Stimulated activated CD4-positive, alpha-beta T cell treated with anti-CD3 and anti-CD28 coated beads, Interleukin-15, amount 100 ng/mL, for 1 hour (primary cell): ENCODE results near the gene RXFP1.
"Not testable (repeated sequence)": the region's sequence is repeated elsewhere in the genome, so short reads cannot be mapped to it uniquely, and the experiment has no call there.

ENCODE experiments used
- DNase-seq, 2 donors: peaks; one replicate each; pipeline ENCODE4 v3.0.0-alpha.2; 2020; ENCODE audit warnings: low read depth in 1 of 2, low spot score in 1 of 2

Gene RXFP1

GRCh38 chr4:158606969-158607368, 85.3 kb downstream of the RXFP1 start:
- no peak for DNase-seq

GRCh38 chr4:158609116-158609515, 87.4 kb downstream of the RXFP1 start:
- DNase-seq: no peak

DNA sequence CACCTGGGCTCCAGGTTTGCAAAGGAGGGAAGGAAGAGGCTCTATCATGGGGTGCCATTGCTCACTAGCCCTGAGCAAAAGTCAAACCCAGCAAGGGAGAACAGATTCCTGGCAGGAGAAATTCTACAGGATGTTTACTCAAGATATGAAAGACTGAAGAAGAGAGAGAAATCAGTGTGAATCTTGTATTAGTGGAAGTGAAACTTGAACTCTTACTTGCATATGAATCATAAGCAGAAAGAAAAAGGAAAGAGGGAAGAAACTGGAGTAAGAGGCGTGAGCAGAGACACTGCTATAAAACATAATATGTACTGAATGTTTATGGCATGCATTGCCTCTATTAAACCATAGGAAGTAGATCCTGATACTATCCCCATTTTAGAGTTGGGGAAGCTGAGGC, 89.1 kb downstream of the RXFP1 start:
- no peak for DNase-seq

GRCh38 chr4:158613046-158613445, 91.4 kb downstream of the RXFP1 start:
- no peak for DNase-seq

DNA sequence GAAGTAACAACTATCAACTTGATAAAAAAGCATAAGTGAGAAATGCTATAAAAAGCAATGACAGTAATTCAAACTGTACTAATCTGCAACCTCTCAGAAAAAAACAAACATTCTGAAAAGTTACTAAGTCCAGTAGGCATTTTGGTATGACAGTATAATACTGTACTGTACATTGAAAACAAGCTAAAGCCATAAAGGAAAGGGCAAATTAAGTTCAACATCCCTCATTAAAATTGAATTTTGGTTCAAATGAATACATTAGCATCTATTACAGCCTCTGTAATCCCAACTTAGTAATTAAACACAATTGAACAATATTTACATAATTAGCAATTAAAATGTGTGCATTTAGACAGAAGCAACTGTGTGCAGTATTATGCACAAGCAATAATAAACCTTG, 96.3 kb downstream of the RXFP1 start:
- DNase-seq: no peak

- DNase-seq: no peak
Measured at GRCh38 chr4:158621729-158622128, 100.0 kb downstream of the RXFP1 start.

GRCh38 chr4:158622251-158622650, 100.6 kb downstream of the RXFP1 start:
- DNase-seq: no peak

GRCh38 chr4:158624889-158625478, 103.3 kb downstream of the RXFP1 start:
- no peak for DNase-seq

GRCh38 chr4:158625544-158625943, 103.9 kb downstream of the RXFP1 start:
- DNase-seq: no peak

DNA sequence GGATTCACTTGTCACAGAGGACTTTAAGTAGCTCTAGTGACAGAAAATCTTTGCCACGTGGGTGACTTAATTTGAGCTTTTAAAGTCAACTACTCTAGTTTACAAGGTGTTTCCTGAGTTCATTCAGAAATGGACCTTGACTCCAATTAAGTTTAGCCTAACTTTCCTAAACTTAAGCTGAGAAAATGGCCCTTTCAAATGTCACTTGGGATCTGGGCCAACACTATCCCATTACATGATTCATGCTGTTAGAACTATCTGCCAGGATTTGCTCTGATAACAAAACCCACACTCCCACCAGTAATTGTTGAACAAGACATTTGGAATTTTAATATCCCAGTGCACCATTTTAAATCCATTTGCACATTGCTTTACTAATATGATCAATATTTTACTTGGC, 109.2 kb downstream of the RXFP1 start:
- no peak for DNase-seq

- no peak for DNase-seq
Measured at GRCh38 chr4:158636619-158637018, 114.9 kb downstream of the RXFP1 start.

GRCh38 chr4:158644356-158644755, 122.7 kb downstream of the RXFP1 start:
- DNase-seq: no peak

GRCh38 chr4:158644760-158645159, 123.1 kb downstream of the RXFP1 start:
- no peak for DNase-seq

- DNase-seq: no peak
Measured at GRCh38 chr4:158649111-158649680, 127.5 kb downstream of the RXFP1 start.

- DNase-seq: no peak
Measured at GRCh38 chr4:158652920-158653319, 131.2 kb downstream of the RXFP1 start.

- no peak for DNase-seq
Measured at GRCh38 chr4:158656439-158656838, 134.8 kb downstream of the RXFP1 start.

- no peak for DNase-seq
Measured at GRCh38 chr4:158657291-158657690, 135.6 kb downstream of the RXFP1 start.

GRCh38 chr4:158663255-158663654, 141.6 kb downstream of the RXFP1 start:
- not testable (repeated sequence) for DNase-seq

DNA sequence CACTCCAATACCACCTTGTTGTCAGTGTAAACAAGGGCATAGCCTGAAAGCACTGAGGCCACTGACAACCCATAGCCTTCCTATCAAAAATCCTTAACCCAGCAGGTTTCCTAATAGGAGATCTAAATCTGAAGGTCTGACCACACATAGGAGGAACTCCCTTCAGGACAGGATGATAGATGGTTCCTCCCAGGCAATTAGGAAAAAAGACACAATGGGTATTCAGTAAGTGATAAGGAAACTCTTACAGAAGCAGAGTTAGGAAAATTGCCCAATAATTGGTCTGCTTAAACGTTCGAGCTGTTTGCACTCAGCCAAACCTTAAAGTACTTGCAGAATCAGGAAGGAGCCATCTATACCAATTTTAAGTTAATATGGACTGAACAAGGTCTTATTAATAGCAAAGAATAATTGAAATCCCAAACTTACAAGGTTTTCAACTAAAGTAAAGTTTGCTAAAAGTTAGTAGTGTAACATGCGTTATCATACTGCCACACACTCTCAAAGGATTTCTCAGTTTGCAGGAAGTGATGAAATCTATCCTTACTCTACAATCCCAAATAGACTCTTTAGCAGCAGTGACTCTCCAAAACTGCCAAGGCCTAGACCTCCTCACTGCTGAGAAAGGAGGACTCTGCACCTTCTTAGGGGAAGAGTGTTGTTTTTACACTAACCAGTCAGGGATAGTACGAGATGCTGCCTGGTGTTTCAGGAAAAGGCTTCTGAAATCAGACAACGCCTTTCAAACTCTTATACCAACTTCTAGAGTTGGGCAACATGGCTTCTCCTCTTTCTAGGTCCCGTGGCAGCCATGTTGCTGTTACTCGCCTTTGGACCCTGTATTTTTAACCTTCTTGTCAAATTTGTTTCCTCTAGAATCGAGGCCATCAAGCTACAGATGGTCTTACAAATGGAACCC, 142.3 kb downstream of the RXFP1 start:
- DNase-seq: not testable (repeated sequence)

- no peak for DNase-seq
Measured at GRCh38 chr4:158664806-158665205, 143.1 kb downstream of the RXFP1 start.

DNA sequence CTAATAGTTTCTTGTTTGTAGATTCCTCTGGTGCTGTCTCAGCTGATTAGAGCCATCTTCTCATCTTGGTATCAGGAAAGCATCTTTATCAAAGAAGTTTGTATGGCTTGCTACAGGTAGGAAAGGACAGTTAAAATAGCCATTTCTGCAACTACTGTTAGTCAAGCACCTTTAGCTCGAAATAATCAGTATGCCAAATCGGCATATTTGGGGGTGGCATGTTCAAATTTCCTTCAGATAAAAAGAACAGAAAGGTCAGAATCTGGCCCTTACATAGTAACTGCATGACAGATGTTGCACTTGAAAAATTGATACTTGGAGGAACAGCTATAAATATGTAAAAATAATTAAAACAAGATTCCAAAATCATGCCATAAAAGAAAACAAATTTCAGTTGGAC, 145.2 kb downstream of the RXFP1 start:
- no peak for DNase-seq

GRCh38 chr4:158667651-158668198, 146.0 kb downstream of the RXFP1 start:
- peak in 1 of 2 donors; percentile 3 for DNase-seq
